HG03135 (cell line): Measurements from ENCODE around the gene EFNA5.
"Not testable (repeated sequence)": the region's sequence is repeated elsewhere in the genome, so short reads cannot be mapped to it uniquely, and the experiment has no call there.

Experiments used
- ATAC-seq: cut with Tn5 transposase; IDR thresholded peaks from one replicate; pipeline ENCODE4 v1.9.1; 2021; ENCODE audit warnings: mild to moderate bottlenecking, moderate library complexity; ENCODE audit not compliant: unreplicated experiment

EFNA5 gene

DNA sequence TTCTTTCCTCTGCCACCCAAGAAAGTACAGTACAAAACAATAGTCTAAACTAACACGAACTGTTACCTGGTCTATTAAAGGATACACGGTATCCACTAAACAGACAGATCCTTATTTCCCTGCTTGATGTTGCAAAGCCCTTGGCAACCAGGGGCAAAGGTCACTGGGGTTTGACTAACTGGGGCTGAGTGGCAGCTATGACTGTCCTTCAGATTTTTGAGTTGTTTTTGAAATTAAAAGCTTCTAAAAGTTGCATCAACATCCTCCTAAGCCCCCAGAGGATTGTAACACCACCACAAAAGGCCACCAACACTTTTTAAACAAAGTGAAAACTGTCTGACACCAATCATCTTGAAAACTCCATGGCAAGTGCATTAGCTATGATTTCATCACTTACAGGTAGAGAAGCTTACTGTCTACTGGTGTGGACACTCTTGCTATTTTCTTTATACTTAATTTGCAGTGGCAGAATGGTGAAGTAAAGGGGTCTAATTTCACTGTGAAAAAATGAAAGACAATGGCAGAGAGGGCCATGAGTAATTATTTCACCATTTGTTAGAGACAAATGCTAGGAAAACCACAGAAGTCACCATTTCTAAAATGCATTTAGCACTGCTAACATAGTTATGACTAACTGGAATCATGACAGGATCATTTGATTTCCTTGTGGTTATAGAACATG is 292.4 kb downstream of the EFNA5 start:
- no peak for ATAC-seq

DNA sequence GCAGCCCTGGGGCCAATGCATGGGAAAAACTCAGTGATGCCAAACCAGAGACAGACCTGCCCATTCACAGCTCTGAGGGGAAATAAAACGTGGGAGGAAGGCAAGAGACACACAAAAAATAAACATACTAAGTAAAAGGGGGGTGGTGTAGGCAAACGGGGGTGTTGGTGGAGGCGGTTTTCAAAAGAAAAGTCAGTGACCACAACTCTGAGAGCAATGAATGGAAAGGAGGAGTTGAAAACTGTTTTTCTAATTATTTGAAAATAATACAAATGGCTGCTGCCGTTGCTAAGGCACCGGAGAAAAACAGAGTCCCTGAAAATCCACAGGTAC is 293.5 kb downstream of the EFNA5 start:
- ATAC-seq = no peak

DNA sequence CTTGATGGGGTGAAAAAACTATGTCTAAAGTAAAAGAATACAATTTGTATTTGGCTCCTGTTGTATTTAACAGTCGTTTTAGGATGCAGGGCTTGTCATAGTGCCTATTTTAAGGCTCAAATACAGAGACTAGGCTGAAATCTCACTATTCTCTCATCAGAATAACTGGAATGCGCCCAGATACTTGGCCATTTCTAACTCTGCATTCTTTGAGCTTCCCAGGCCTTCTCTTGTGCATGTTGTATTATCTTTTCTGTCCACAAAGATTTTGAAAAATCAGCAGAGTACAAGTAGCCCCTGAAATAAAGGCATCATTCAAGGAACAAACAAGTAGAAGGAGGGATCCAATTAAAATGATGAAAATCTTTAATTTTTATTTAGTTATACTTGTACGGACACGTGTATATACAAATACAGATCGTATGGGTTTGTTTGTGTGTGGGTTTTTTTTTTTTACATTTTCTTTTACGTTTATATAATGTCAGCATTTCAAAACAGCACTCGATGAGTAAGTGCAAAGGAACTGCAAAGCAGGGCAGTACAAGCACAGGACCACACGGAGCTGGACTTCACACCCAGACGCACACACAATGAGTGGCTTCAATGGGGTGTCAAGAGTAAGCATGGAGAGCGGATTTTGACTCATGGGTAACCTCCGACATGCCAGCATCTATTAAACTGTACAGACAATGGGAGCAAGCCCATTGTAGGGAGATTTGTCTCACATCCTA is 294.0 kb downstream of the EFNA5 start:
- no peak for ATAC-seq

DNA sequence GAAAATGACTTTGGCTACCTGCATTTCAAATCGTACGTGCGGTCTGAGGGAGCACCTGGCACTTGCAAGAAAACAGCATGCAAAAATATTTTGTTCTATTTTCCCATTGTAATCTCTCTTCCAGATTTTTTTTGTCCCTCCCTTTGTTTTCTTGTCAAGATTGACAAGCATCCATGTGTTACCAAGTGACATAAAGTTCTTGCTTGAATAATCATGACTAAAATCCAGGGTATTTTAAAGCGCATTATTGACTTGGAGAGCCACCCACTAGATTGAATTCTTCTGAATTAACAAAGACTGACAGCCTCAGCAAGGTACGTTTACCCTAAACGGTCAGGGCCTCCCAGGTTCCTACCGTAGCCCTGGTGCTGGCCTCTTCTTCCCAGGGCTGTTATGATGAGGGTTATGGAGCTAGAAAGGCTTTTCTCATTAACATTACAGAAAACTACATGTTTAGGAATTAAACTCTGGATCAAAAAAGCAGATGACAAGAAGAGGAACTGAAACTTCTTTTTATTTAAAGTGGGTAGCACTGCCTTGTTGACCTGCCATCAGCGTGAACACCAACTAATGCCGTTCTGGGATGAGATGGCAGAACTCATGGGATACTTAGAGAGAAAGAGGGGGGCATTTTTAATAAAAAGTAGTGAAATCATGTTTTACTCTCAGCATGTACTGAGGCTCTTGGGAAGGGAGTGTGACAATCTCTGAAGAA is 297.0 kb downstream of the EFNA5 start:
- ATAC-seq = peak; percentile 56

DNA sequence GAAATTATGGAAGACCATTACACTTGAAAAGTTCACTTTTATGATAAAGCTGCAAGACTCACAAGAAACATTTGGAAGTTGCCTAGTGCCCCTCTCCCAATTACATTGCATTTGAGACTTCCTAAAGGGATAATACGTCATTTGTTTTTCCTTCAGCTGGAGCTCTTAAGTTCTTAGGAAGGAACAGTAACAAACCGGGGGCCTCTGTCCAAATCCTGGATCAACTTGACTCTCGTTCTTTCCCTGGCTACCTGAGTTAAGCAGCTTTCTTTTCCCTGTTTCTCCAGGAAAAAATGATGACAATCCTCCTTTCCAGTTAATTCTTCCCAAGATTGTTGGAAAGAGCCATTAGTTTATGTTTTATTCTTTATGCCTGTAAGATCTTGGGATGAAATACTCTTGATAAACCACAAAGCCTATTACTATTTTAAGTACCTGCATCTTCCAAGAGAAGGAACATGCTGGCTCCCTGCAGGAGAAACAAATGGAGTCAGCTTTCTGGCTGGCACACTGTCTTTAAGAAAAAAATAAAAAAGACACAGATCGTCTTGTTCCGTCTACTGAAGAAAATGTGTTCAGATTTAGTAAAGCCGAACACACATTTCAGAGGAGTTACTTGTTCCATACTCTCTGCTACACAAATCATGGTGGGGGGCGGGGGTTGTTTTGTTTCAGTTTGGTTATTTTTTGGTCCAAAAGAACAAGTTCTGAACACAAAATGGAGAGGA is 297.9 kb downstream of the EFNA5 start:
- ATAC-seq = no peak

DNA sequence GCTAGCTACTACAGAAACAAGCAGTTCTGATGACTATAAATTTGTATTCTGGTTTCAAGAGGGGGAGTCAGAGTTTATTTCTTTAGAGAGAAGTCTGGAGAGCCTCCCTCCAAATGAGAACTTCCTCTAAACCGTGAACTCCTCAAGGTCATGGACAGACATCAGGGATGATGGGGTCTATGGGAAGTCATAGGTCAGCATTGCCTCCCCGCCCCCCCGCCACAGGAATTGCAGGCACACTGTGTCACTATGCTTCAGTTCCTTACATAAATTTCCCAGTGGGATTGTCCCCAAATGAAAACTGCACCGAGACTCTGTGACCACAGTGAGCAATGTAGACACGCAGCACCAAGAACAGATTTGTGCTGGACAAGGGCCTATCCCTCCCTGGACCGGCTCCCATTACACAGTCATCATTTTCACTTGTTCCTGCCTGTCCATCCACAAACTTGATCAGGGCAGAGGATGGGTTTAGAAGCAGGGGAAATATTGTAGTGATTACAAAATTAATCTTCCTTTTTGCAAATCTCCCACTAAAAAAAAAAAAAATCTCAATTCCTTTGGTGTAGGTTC is 300.3 kb downstream of the EFNA5 start:
- ATAC-seq = no peak

DNA sequence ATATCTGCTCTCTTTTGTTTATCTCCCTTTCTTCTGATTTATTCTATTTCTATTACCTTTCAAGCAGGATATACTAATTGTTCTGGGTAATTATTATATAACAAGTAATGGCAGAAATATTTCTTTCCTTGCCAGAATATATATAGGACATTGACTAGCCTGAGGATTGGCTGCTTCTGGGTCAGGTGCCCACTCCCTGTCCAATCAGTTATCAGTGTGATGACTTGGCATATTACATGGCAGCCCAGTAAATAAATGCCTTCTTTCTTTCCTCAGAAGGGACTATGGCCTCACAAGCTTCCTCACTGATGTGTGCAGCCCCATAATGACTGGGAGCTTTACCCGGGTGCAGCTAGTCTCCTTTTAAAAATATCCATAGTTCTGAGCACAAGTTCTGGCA is 301.1 kb downstream of the EFNA5 start:
- ATAC-seq = no peak

DNA sequence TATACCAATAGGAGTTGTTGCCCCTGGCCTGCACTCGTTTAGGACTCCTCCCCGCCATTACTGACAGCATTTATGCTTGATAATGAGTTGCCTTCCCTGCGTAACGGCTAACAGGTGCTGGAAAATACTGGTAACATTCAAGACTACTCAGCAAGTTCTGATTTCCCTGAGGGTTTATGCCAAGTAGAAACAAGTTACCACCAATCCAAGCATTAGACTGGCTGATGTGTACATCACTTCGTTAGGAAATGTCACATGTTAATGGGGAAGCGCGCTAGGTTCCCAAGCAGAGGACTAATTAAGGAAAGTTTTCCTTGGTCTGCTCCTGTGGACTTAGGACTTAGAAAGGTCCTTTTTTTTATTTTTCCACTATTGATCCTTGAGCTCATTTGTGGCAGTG is 302.1 kb downstream of the EFNA5 start:
- ATAC-seq = no peak

DNA sequence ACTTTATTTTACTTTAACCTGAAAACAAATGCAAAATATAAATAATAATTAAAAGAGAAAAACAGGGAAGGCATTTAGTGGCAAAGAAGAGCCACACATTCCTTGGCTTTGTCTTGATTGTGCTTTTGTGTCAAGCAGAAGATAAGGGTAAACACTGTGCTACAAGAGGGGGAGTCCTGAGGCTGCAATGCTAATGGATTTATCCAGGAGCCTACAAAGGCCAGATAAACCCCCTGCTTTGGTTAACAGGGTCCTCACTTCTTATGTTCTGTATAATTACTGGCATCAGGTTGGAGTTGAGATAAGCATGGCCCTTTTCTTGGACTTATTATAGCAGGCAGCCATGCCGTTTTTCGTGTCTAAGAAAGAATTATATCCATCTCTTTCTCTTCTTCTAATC is 302.8 kb downstream of the EFNA5 start:
- ATAC-seq = no peak

DNA sequence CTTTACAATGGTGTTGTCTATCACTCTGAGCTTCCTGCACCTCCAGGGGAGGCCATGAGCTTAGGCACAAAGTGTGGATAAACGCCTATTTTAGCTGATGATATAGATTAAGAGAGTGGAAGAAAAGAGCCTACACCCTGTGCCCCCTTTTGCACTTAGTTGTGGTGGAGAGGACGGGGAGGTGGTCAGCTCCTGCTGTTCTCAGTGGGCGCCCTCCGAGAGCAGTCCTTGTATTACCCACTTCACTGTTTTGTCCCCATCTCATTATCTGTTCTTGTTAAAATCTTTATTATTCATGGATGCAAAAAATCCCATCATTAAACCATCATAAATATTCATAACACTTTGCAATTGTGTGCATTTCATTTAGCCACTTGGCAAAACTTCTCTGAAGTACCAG is 303.3 kb downstream of the EFNA5 start:
- ATAC-seq = no peak

DNA sequence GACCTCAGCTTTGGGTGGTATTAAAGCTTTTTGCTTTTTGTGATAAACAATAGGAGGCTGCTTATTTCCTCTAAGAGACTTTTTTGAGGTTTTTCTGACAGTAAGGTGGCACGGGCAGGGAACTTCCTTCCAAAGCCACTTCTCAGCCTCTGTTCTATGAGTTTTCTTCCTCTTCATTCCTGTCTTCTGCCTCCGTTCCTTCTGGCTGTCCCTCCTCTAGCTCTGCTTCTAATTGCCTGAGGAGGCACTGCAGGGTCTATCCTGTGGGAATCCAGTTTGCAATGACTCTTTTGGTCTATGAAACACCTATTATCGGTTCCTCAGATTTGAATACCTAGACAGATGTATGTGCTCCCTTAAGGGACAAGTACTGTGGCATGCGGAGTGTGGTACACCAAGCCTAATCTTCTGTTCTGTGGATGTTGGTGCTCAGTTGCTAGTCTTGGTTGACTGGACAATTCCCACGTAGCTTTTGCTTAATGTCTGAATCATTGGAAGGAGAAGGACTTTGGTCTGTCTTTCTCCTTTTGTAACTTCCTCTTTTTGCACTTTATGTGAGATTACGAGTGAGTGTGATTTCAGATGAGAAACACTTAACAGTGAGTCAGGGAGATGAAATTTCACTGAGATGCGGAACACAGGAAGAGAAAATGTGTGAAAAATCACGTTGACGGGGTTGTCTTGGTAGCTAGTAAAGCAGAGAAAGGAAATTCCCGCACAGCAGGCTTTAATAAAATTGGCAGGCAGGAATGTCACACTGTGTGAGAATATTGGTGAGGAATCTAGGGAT is 305.2 kb downstream of the EFNA5 start:
- peak; percentile 52 for ATAC-seq

DNA sequence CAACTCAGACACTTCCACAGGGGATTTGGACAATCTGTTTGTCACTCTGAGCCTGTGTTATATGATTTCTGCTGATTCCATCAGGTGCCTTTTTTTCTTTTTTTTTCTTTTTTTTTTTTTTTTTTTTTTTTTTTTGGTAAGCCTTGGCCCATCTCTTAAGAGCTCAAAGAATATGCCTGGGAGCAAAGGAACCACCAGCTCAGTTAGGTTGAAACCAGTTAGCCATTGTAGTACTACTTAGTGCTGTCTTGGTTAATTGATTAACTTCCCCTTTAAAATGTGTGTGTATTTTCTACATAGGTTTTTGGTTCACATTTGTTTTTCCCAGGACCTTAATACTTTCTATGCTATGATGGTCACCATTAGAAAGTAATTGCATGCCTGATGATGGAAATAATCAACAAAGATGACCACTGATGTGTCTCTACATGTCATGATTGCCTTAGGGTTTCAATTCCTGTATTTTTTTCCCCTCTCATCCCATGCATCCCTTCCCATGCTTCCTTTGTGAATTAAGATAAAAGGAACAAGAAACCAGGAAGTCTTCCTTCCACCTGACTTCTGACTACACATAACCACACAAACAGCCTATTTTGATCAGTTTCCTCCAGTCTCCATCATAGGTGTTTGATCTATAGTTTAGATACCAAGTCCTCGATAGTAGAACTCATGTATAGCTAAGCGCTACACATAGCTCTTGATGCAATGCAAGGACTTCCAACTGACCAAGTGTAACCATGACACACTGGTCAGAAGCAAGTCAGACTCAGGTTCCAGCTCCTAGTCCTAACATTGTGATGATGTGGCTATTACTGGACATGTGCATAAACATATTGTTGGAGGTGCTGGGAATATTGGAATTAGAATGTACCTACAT is 306.1 kb downstream of the EFNA5 start:
- peak; percentile 50 for ATAC-seq

DNA sequence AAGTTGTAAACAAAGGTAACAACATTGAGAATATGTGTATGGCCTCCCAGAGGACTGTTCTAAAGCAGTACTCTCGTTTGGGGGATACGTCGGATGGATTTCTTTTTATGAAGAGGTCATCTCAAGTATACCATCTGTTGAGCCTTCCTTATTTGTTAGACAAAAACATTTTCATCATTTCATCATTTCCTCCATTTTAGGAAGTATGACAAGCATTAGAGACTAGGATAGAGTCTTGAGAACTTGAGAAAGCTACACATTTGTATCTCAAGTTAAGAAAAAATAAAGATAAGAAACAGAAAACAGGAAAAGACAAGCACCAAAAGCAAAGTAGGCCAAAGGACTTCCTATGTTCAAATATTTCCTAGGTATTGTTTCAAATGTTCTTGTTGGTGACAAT is 307.0 kb downstream of the EFNA5 start:
- no peak for ATAC-seq

DNA sequence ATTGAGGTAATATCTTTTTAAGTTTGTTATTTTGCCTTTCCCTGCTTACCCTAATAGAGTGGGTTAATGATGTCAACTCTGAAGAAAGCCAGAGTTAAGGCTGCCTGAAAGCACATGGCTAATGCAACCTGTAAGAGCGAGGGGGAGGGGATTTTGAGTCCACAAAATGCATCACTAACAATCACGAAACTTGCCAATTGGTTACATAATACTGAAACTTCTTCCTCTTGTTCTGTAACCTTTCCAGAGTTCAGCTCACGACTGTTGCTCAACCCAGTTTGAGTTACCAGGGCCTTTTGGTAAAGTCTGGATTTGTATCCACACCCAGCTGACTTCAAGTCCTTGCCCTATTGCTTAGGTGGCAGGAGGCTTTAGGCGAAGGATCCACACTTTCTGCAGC is 308.8 kb downstream of the EFNA5 start:
- ATAC-seq = no peak

DNA sequence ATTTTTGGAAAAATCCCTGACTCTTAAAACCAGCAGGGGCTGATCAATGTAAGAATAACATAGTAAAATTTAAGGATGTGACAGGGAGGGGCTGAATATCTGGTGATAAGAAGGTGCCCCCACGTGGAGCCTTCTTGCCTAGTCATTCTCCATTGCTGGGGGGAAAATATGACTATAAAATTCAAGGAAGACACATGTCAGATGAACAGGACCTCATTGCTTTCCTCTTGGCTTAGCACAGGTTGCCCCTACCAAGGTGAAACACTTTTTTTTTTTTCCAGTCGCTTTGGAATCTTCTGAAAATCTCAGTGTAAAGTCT is 310.9 kb downstream of the EFNA5 start:
- no peak for ATAC-seq

DNA sequence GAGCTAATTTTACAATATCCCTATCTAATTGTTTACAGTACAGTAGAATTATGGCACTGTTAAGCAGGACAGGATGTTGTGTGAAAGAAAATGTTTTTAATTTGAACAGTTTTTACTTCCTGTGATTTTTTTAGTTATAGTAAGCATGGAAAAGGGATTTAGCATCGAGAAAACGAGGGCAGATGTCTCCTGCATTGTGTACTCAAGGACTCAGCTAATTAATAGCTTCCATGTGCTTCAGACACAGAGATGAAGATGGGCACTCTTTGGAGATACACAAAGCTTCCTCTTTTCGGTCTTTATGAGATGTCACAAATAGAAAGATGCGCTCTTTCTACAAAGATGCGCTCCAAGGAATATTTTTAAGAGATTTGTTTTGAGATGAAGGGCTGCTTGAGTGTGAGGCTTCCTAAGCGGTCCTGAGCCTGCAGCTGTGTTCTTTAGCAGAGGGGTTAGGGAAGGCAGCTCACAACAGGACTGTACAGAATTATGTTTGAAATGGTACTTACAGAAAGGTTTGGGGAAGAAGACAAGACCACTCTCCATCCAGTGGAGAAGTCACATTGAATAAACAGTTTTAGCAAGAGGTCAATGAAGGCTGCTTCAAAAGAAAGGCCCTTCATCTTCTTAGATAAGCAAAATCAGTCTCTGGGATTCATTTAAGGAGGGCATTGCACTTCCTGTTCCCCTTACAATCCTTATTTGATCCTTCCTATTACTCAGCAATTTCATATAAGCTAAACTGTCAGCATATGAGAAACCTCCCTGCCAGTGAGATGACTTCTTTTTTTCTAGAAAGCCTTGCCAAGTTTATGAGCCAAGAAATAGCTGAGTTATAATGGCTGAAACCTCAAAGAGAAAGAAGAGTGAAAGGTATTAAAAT is 311.5 kb downstream of the EFNA5 start:
- ATAC-seq = no peak

DNA sequence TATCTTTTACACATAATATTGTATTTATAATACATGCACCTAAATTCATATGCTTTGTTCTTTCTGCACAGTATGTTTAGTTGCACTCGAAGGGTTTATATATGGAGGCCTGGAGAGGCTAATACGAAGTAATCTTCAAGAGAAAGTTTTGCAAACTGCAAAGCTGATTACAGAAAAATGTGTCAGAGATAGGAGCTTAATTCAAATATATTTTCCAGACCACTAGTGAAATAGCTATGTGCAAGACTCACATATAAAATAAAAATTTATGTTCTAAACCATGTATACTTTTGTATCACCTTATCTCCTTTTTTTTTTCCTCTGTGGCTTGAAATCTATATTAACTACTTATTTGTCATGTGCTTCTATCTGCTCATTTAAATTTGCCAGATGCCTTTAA is 313.8 kb downstream of the EFNA5 start:
- no peak for ATAC-seq

DNA sequence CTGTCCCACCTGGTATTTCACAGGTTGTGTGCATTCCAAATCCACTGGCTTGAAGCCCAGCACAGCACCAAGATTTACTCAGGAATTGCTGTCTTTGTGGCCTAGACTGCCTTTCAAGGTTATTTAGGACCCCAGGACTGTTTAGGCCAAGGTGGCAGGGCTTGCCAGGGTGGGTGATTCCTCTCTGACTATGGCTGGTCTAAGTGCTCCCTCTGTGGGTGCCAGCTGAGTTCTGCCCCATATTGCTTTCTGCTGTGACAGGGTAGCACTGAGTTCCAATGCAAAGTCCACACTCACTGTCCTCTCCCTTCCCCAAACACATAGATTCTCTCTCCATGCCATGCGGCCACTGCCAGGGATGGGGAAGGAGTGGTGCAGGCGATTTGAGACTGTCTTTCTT is 318.2 kb downstream of the EFNA5 start:
- no peak for ATAC-seq

DNA sequence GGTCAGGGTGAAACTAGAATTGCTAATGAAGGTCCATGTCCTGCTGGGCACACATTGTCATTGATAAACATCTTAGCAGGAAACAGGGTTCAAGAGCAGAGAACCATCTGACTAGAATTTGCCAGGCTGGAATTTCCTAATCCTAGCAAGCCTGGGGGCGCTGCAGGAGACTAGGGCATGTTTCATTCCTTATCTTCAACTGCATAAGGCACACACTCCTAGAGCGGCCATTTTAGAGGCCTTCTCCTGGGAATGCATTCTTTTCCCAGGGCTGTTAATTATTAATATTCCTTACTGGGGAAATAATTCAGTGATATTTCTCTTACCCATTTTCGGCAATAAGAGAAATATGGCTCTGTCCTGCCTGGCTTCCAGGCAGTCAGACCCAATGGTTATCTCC is 324.2 kb downstream of the EFNA5 start:
- not testable (repeated sequence) for ATAC-seq
